GM21786 (cell line): ENCODE results near the gene SDHAF2.
"Not testable (repeated sequence)": the region's sequence is repeated elsewhere in the genome, so short reads cannot be mapped to it uniquely, and the experiment has no call there.

Source experiments
- ATAC-seq: cut with Tn5 transposase; IDR thresholded peaks from one replicate; pipeline ENCODE4 v1.9.1; 2021; ENCODE audit not compliant: unreplicated experiment

SDHAF2 gene

GRCh38 chr11:61425367-61426131 lies 4.4 kb upstream of the SDHAF2 start:
- ATAC-seq, result no peak

GRCh38 chr11:61429346-61429690 lies 606 bp upstream of the SDHAF2 start:
- ATAC-seq, result peak; percentile 53

GRCh38 chr11:61430839-61431238 lies 915 bp downstream of the SDHAF2 start:
- not testable (repeated sequence) for ATAC-seq

- no peak for ATAC-seq
These were observed 7.6 kb downstream of the SDHAF2 start for GRCh38 chr11:61437496-61437895.

DNA sequence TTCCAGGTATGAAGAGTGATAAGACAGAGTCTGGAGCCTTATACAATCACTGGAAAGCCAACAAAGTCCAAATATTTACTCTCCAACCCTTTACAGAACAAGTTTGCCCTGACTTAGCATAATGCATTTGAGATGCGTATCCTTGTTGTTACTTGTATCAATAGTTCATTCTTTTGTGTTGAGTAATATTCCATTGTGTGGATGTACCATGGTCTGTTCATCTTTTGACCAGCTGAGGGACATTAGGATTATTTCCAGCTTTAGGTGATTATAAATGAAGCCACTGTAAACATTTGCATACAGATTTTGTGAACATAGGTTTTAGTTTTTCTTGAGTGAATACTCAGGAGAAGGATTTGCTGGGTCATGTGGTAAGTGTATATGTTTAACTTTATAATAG lies 9.7 kb downstream of the SDHAF2 start:
- ATAC-seq, result no peak

- no peak for ATAC-seq
These were observed 12.7 kb downstream of the SDHAF2 start for GRCh38 chr11:61442616-61443015.

DNA sequence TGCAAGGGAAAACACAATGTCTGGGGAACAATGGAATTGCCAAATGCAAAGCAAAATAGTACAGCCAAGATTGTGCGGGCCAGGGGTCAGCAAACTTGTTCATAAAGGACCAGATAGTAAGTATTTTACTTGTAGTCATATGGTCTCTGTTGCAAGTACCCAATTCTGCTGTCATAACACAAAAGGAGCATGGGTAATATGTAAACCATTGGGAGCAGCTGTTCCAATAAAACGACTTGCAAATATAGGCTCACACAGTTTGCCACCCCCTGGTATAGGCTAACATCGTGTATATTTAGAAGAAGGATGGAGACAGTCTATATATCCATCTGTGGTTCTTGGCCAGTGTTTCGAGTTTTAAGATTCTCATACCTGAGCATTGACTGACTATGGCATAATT lies 15.6 kb downstream of the SDHAF2 start:
- no peak for ATAC-seq

GRCh38 chr11:61446211-61446651 lies 16.3 kb downstream of the SDHAF2 start:
- peak; percentile 72 for ATAC-seq

DNA sequence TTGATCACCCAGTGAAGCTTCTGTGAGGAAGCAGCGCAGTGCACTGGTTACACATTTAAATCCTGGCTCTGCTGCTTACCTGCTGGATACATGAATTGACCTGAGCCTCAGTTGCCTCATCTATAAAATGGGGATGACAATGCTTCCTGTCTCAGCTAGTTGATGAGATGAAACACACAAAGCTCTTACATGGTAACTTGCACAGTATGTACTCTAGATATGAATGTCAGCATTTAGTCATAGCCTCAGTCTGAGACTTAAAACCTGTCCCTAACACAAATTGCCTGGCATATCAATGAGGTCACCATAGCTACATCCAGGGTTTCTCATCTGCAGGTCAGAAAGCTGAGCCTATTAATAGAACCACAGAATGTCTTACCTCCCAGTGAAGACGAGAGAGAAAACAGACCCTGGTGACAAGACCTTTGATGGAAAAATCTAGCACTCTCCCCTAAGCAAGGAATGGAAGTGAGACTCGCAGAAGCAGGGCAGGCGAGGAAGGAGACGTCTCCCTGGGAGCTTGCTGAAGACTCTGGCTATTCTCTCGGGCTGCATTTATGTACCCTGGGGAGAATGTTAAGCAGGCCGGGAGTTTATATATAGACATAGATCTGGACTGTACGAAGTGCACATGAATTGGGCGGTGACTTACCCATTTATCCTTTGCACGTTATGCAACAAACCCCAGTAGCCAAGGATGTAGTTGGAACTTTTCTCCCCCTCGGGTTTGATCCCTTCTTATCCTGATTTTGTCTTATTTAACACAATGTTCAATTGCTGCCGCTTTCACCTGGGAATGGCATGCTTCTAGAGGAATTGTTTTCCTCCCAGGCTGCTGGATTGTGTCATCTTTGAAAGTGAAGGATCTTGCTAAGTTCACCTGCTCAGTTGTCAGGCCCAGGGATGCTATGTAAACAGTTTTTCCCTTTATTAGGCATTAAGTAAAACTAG lies 18.0 kb downstream of the SDHAF2 start:
- ATAC-seq, result no peak

DNA sequence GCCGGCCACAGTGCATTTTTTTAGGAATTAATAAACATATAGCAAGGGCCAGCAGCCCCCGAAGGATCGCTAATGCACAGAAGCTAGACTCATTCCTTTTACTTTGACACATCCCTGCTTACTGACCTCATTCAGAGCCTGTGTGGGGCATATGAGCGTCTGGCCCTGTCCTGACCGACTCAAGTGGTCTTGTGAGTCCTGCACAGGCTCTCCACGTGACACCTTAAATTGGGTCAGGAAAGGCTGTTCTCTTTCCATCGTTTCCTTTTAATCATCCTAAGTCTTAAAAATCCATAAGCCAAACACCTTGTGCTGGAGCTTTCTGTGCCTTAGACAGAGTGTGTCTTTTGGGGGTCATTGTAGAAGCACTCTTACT lies 18.6 kb downstream of the SDHAF2 start:
- no peak for ATAC-seq

GRCh38 chr11:61452825-61453224 lies 22.9 kb downstream of the SDHAF2 start:
- no peak for ATAC-seq

DNA sequence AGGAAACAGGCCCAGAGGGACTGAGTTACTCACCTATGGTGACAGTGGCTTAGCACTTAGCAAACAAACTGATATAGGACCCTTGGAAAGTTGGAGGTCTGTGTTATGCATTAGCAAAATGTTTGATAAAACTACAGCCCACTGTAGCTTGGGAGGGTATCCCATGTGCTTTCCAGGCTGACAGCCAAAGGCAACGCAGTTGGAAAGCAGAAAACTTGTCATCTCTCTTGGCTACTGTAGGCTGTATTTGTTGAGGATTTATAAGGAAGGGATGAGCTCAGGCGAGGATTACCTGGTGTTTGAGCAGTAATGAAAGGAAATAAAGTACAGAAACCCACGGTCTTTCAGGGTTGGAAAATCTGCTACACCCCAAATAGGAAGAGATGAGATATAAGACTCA lies 23.8 kb downstream of the SDHAF2 start:
- no peak for ATAC-seq

GRCh38 chr11:61454520-61454919 lies 24.6 kb downstream of the SDHAF2 start:
- no peak for ATAC-seq

- ATAC-seq, result no peak
These were observed 30.6 kb downstream of the SDHAF2 start for GRCh38 chr11:61460474-61460881.

GRCh38 chr11:61460986-61461385 lies 31.1 kb downstream of the SDHAF2 start:
- ATAC-seq, result no peak

GRCh38 chr11:61467602-61468001 lies 37.7 kb downstream of the SDHAF2 start:
- ATAC-seq, result not testable (repeated sequence)

- ATAC-seq, result no peak
These were observed 38.1 kb downstream of the SDHAF2 start for GRCh38 chr11:61468002-61468401.

GRCh38 chr11:61472282-61472681 lies 42.4 kb downstream of the SDHAF2 start:
- ATAC-seq, result no peak

DNA sequence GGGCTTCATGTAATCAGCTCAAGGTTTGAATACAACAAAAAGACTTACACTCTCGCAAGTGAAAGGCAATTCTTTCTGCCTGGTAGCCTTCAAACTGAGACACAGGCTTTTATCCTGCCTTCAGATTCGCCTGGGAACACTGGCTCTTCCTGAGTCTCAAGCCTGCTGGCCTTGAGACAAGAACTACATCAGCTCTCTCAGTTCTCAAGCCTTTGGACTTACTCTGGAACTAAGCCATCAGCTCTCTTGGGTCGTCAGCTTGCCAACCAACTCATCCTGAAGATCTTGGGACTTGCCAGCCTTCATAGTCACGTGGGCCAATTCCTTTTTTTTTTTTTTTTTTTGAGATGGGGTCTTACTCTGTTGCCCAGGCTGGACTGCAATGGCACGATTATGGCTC lies 42.9 kb downstream of the SDHAF2 start:
- no peak for ATAC-seq

GRCh38 chr11:61473370-61474012 lies 43.6 kb downstream of the SDHAF2 start:
- no peak for ATAC-seq

GRCh38 chr11:61474013-61474643 lies 44.2 kb downstream of the SDHAF2 start:
- no peak for ATAC-seq
